Esophagus muscularis mucosa (tissue), 4 donors: ENCODE results near the gene AP3S2. TPM values are rescaled to one million over a fixed set of nuclear protein-coding genes. Genes with fewer than 3 reads are reported as not detected.

ENCODE experiments used
- DNase-seq: peaks from one replicate; pipeline ENCODE4 v3.0.0-alpha.2; 2017; ENCODE audit errors: extremely low spot score
- H3K27ac ChIP-seq, 4 donors: fragments of 200-600 bp; sonication (generic); replicated peaks in 1 of 4; 1 replicate in 3 of 4; 2 replicates in 1 of 4; pipeline ENCODE4 v1.5.1; 2016 to 2019; ENCODE audit warnings: mild to moderate bottlenecking in 1 of 4
- H3K27me3 ChIP-seq, 4 donors: fragments of 200-600 bp; sonication (generic); one replicate each; pipeline versions ENCODE4 v1.5.1 to v1.6.0; 2016 to 2019
- H3K36me3 ChIP-seq, 4 donors: fragments of 200-600 bp; sonication (generic); one replicate each; pipeline ENCODE4 v1.5.1; 2016 to 2019
- H3K4me1 ChIP-seq, 4 donors: fragments of 200-600 bp; sonication (generic); one replicate each; pipeline ENCODE4 v1.5.1; 2016 to 2019
- H3K4me3 ChIP-seq, 4 donors: fragments of 200-600 bp; sonication (generic); 1 replicate in 2 of 4; 2 replicates in 2 of 4; pipeline ENCODE4 v1.5.1; 2016 to 2019; ENCODE audit warnings: mild to moderate bottlenecking in 4 of 4, moderate library complexity in 1 of 4
- H3K9me3 ChIP-seq, 4 donors: fragments of 200-600 bp; sonication (generic); 1 replicate in 3 of 4; 2 replicates in 1 of 4; pipeline ENCODE4 v1.5.1; 2016 to 2019
- EP300 ChIP-seq: sonication (generic); formaldehyde crosslinking; IDR thresholded peaks from one replicate; pipeline ENCODE4 v1.6.1; 2017; ENCODE audit warnings: antibody characterized with exemption
- POLR2A ChIP-seq: fragments of 450-650 bp; IDR thresholded peaks from one replicate; pipeline ENCODE4 v1.6.1; 2017; ENCODE audit warnings: antibody characterized with exemption, moderate library complexity, mild to moderate bottlenecking, low read depth
- POLR2AphosphoS5 ChIP-seq, 2 donors: sonication (generic); formaldehyde crosslinking; IDR thresholded peaks; one replicate each; pipeline ENCODE4 v1.6.1; 2017; ENCODE audit warnings: antibody characterized with exemption in 2 of 2
- WGBS: methylation state at CpG from one replicate; pipeline ENCODE4 v1.1.5; 2018; 5-methylcytosine and 5-hydroxymethylcytosine counted together
- intact Hi-C: fragments of 100-400 bp; cut with DNase I; formaldehyde crosslinking; loops from one replicate; pipeline ENCODE4 v1.15.1; 2023
- total RNA-seq, 4 donors: library from RNA; depleted of rRNA; stranded (reverse); fragments of >200 nt; gene quantifications; one replicate each; pipeline versions ENCODE4 v1.1.0 to v1.2.1, GENCODE V29; 2016
- TF ChIP-seq, protein P1 (sequence below), 3 experiments: fragments of 200-600 bp in 2 of 3; fragments of 450-650 bp in 1 of 3; sonication (generic) in 2 of 3; IDR thresholded peaks; one replicate each; pipeline ENCODE4 v1.5.1; 2017 to 2019; ENCODE audit warnings: antibody characterized with exemption in 3 of 3, mild to moderate bottlenecking in 2 of 3, moderate library complexity in 1 of 3

AP3S2 gene
- total RNA-seq, 4 donors from 2014 or later = 26.8 to 43.2 (median 37.3) TPM

DNA sequence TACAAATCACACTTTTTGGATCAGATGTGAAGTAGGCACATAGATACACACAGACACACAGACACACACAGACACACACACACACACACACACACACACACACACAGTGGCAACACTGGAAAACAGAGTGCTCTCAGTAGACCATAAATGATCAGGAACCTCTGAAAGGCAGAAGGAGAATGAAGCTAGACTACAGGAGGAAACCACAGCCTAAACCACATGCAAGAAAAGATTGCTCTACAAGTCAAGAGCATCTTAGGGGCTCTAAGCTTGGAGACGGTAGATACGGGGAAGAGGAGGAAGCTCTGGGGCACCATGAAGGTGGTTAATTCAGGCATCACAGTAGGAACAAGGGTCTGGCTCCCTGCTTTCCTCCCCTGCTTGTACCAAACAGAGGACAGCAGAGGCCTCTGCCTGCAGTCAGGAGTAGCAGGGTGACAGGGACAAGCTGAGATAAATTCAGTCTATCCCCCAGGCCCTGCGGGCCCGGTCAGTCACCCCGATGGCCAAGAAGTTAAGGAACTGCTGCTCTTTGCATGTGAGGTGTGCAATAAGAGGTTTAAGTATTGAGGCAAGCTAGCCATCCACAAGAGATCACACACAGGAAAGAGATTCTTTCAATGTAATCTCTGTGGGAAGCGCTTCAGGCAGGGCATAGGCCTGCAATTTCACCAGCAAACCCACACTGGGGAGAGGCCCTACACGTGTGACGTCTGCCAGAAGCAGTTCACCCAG lies 42.4 kb upstream of the AP3S2 start:
- Histone ChIP-seq H3K4me1 (no peaks in the 10 kb centered on the region), H3K9me3 (no peaks in the 10 kb centered on the region), H3K4me3 (no peak overlapping the region), H3K36me3 (no peaks in the 10 kb centered on the region), H3K27ac (no peak overlapping the region), H3K27me3 (no peaks in the 10 kb centered on the region)
- DNase-seq = no peak
- intact Hi-C loops = no loop called here
- WGBS = 88% methylated on average over 8 of the region's 8 CpGs
- no peak for TF ChIP-seq EP300
- TF ChIP-seq, protein P1, sequence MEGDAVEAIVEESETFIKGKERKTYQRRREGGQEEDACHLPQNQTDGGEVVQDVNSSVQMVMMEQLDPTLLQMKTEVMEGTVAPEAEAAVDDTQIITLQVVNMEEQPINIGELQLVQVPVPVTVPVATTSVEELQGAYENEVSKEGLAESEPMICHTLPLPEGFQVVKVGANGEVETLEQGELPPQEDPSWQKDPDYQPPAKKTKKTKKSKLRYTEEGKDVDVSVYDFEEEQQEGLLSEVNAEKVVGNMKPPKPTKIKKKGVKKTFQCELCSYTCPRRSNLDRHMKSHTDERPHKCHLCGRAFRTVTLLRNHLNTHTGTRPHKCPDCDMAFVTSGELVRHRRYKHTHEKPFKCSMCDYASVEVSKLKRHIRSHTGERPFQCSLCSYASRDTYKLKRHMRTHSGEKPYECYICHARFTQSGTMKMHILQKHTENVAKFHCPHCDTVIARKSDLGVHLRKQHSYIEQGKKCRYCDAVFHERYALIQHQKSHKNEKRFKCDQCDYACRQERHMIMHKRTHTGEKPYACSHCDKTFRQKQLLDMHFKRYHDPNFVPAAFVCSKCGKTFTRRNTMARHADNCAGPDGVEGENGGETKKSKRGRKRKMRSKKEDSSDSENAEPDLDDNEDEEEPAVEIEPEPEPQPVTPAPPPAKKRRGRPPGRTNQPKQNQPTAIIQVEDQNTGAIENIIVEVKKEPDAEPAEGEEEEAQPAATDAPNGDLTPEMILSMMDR (IDR thresholded peaks at IDR 0.05) = no peak

DNA sequence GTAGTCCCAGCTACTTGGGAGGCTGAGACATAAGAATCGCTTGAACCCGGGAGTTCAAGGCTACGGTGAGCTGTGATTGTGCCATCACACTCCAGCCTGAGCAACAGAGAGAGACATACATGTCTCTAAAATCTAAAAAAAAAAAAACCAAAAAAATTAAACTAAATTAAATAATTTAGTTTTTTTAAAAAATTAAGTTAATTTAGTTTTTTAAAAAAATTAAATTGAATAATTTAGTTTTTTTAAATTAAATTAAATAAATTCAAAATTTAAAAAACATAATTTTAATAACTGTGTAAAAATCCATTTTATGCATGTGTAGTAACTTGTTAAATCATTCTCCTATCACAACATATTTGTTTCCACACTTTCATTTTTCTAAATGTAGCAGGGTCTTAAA lies 39.1 kb upstream of the AP3S2 start:
- Histone ChIP-seq H3K36me3 (no peaks in the 10 kb centered on the region), H3K9me3 (no peaks in the 10 kb centered on the region), H3K27ac (no peak overlapping the region), H3K4me1 (no peaks in the 10 kb centered on the region), H3K27me3 (no peaks in the 10 kb centered on the region), H3K4me3 (no peak overlapping the region)
- intact Hi-C loops = no loop called here
- 100% methylated on average over 3 of the region's 3 CpGs for WGBS
- no peak for DNase-seq
- no peak for TF ChIP-seq POLR2A

DNA sequence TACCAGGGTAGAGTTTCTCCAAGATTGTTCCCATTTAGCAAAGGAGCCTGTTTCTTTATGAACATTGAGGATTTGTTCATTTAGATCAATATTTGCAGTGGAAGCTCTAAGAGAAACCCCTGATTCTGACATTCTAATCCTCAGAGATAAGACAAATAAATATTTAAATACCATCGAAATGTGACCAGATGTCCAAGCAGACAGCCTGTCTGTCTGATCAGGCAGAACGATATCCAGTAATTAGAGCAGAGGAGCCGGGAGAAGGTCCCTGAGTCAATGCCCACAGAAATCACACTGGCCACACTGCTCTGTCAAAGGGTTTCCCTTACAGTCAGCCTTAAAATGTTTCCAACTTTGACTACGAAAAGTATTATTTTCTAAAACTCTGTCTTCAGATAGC lies 34.6 kb upstream of the AP3S2 start:
- Histone ChIP-seq H3K27me3 (no peaks in the 10 kb centered on the region), H3K4me1 (no peaks in the 10 kb centered on the region), H3K27ac (no peak overlapping the region), H3K4me3 (no peak overlapping the region), H3K36me3 (no peaks in the 10 kb centered on the region), H3K9me3 (no peaks in the 10 kb centered on the region)
- TF ChIP-seq POLR2AphosphoS5 (IDR thresholded peaks at IDR 0.05) (no peak), POLR2A (no peak), EP300 (no peak)
- TF ChIP-seq, protein P1 (IDR thresholded peaks at IDR 0.05) = no peak
- intact Hi-C loops = no loop called here
- WGBS = 87% methylated on average over 4 of the region's 4 CpGs
- no peak for DNase-seq

DNA sequence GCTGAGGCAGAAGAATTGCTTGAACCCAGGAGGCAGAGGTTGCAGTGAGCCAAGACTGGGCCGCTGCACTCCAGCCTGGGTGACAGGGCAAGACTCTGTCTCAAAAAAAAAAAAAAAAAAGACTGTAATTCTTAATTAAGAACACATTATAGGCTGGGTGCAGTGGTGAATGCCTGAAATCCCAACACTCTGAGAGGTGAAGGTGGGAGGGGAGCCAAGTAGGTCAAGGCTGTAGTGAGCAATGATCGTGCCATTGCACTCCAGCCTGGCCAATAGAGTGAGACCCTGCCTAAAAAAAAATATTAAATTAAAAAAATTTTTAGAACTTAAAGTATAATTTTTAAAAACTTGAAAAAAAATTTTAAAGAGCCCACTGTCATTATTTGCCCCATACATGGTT lies 32.4 kb upstream of the AP3S2 start:
- TF ChIP-seq, protein P1 (IDR thresholded peaks at IDR 0.05) = no peak
- TF ChIP-seq EP300 (no peak), POLR2AphosphoS5 (IDR thresholded peaks at IDR 0.05) (no peak), POLR2A (no peak)
- no peaks in the 10 kb centered on the region for H3K9me3 ChIP-seq
- no peak for DNase-seq
- WGBS = 57% methylated on average over 2 of the region's 2 CpGs
- H3K36me3 ChIP-seq = no peaks in the 10 kb centered on the region
- H3K4me1 ChIP-seq = no peaks in the 10 kb centered on the region
- intact Hi-C loops = no loop called here
- no peaks in the 10 kb centered on the region for H3K27me3 ChIP-seq
- H3K27ac ChIP-seq = no peak overlapping the region
- H3K4me3 ChIP-seq = no peak overlapping the region

DNA sequence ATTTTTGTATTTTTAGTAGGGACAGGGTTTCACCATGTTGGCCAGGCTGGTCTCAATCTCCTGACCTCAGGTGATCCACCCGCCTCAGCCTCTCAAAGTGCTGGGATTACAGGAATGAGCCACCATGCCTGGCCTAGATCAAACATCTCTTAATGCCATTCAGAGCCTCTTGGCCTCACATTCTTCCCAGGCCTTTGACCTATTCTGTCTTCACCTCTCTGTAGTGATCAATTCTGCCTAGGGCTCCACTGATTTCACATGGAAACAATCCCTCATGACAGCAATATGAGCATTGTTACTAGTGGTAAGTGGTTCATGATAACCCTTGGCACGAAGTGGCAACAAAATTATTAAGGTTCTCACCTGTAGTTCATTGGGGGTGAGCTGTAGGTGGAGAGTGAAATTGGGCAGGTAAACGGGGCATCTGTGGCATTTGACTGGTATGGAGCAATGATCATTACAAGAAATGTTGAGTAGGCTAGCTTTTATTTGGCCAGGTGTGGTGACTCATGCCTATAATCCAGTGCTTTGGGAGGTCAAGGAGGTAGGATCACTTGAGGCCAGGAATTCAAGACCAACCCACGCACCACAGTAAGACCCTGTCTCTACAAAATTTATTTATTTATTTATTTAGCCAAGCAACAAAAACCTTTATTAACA lies 23.8 kb upstream of the AP3S2 start:
- peaks cover 7 to 9% (median 9%) of the 10 kb centered on the region in 4 donors for H3K4me1 ChIP-seq
- intact Hi-C loops = no loop called here
- no peaks in the 10 kb centered on the region for H3K9me3 ChIP-seq
- H3K4me3 ChIP-seq = no peak overlapping the region
- H3K27me3 ChIP-seq = no peaks in the 10 kb centered on the region
- WGBS = 89% methylated on average over 4 of the region's 4 CpGs
- H3K27ac ChIP-seq = no peak overlapping the region
- TF ChIP-seq, protein P1 (IDR thresholded peaks at IDR 0.05) = no peak
- TF ChIP-seq POLR2A (no peak), EP300 (no peak), POLR2AphosphoS5 (IDR thresholded peaks at IDR 0.05) (no peak)
- DNase-seq = no peak
- no peaks in the 10 kb centered on the region for H3K36me3 ChIP-seq
